GM06990 (cell line): ENCODE data around the gene MRPL42.
"Not testable (repeated sequence)": the region's sequence is repeated elsewhere in the genome, so short reads cannot be mapped to it uniquely, and the experiment has no call there.

ENCODE experiments used
- DNase-seq: peaks from one replicate; pipeline ENCODE4 v3.0.0-alpha.2; 2011; ENCODE audit not compliant: insufficient read length; ENCODE audit errors: extremely low read depth
- H3K27me3 ChIP-seq: replicated peaks from 2 replicates; pipeline ENCODE4 v1.6.0; 2011; ENCODE audit warnings: low read length; ENCODE audit not compliant: control insufficient read depth, insufficient read depth
- H3K36me3 ChIP-seq: 2 replicates; pipeline ENCODE4 v1.5.1; 2011; ENCODE audit warnings: low read length; ENCODE audit not compliant: control insufficient read depth, insufficient read depth
- H3K4me3 ChIP-seq: replicated peaks from 2 replicates; pipeline ENCODE4 v1.5.1; 2011; ENCODE audit warnings: low read depth, mild to moderate bottlenecking, control low read depth, low read length
- TF ChIP-seq, protein P1 (sequence below): IDR thresholded peaks from 2 replicates; pipeline ENCODE4 v1.5.1; 2011; ENCODE audit warnings: low read length, control low read depth, mild to moderate bottlenecking, inconsistent platforms; ENCODE audit not compliant: insufficient read depth, poor library complexity, severe bottlenecking

The MRPL42 gene

DNA sequence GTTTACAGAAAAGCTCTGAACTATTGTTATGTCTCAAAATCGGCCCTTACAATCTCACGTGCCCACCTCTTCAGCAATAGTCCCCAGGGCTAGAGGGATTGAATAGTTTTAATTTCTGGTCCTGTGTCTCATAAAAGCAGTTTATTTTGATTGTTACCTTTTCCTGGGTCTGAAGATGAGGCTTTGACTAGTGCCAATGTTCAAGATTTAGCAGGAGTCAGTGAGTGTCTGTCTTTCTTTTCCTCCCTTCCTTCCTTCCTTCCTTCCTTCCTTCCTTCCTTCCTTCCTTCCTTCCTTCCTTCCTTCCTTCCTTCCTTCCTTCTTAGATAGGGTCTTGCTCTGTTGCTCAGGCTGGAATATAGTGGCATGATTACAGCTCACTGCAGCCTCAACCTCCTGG is 80.5 kb downstream of the MRPL42 start:
- H3K4me3 ChIP-seq = no peak overlapping the region
- H3K27me3 ChIP-seq = no peaks in the 10 kb centered on the region
- no peaks in the 10 kb centered on the region for H3K36me3 ChIP-seq
- TF ChIP-seq, protein P1, sequence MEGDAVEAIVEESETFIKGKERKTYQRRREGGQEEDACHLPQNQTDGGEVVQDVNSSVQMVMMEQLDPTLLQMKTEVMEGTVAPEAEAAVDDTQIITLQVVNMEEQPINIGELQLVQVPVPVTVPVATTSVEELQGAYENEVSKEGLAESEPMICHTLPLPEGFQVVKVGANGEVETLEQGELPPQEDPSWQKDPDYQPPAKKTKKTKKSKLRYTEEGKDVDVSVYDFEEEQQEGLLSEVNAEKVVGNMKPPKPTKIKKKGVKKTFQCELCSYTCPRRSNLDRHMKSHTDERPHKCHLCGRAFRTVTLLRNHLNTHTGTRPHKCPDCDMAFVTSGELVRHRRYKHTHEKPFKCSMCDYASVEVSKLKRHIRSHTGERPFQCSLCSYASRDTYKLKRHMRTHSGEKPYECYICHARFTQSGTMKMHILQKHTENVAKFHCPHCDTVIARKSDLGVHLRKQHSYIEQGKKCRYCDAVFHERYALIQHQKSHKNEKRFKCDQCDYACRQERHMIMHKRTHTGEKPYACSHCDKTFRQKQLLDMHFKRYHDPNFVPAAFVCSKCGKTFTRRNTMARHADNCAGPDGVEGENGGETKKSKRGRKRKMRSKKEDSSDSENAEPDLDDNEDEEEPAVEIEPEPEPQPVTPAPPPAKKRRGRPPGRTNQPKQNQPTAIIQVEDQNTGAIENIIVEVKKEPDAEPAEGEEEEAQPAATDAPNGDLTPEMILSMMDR = no peak
- no peak for DNase-seq

DNA sequence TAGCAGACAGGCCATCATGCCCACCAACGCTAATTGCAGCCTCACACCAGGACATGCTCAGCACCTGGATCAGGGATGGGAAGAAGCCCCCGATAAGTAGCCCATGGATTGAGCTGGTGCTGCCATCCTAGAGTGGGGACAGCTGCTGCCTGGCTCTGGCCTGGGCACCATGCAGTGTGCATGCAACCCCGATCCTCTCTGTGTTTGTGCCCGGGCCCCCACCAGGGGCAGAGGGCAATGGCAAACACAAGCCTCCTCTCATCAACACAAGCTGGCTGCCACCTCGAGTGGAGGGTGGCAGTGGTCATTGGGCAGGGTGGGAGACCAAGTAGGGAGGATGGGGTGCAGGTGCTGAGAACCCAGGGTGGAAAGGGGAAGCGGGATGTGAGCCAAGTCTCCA is 81.9 kb downstream of the MRPL42 start:
- TF ChIP-seq, protein P1 = no peak
- H3K4me3 ChIP-seq = no peak overlapping the region
- no peaks in the 10 kb centered on the region for H3K36me3 ChIP-seq
- no peak for DNase-seq
- no peaks in the 10 kb centered on the region for H3K27me3 ChIP-seq

DNA sequence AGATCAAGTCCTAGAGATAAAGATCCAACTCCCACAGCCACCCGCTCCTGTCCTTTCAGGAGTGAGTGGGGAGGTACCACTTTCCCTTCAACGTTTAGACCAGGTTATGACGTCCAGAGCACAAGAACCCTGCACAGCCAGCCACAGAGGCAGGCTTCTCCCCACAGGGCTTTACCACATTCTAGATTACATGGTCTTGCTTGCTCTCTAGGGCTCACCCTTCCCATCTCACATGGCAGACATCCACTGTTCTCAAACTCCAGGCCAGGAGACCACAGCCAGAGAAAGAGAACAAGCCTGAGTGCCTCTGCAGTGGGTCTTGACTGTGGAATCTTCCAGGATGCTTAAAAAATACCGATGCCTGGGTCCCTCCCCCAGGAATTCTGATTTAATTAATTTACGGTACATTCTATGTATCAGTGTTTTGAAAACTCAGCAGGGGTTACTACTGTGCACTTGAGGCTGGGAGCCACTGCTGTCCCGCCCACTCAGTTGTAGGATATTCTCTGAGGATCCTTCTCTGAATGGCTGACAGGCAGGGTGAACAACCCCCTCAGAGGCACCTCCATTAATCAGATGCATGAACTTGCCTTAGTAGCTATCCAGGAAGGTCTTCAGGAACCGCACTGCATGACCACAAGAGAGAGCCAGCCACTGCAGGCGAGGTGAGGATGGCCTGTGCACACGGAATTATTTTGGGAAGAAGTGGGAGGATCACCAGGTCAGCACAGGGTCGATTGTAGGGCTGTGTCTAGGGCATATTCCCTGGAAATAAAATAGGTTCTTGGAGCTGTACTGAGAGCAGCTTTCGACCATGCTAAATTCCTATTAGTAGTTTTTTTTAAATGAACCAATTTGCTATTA is 83.7 kb downstream of the MRPL42 start:
- no peaks in the 10 kb centered on the region for H3K27me3 ChIP-seq
- DNase-seq = no peak
- TF ChIP-seq, protein P1 = no peak
- H3K36me3 ChIP-seq = no peaks in the 10 kb centered on the region
- no peak overlapping the region for H3K4me3 ChIP-seq

DNA sequence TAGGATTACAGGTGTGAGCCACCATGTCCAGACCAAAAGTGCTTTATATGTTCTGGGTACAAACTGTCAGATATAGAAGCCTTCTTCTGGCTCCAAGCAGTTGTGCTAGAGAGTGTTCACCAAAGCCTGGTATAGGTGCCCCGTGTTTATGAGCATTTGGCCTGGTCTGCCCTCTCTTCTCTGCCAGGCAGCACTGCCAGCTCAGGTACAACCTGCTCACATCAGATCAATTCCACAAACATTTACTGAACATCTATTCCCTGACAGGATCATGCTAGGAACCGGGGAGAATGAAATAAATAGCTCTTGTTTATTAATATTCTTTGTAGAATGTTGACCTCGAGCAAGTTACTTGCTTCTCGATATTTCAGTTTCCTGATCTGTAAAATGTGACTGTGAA is 85.1 kb downstream of the MRPL42 start:
- H3K36me3 ChIP-seq = no peaks in the 10 kb centered on the region
- no peak overlapping the region for H3K4me3 ChIP-seq
- no peak for DNase-seq
- TF ChIP-seq, protein P1 = no peak
- no peaks in the 10 kb centered on the region for H3K27me3 ChIP-seq

DNA sequence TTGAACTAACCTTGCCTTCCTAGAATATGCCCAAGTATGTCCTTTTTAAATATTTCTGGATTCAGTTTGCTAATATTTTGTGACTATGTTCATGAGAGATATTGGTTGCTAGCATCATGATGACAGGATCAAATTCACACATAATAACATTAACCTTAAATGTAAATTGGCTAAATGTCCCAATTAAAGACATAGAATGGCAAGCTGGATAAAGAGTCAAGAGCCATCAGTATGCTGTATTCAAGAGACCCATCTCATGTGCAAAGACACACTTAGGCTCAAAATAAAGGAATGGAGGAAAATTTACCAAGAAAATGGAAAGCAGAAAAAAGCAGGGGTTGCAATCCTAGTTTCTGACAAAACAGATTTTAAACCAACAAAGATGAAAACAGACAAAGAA is 90.6 kb downstream of the MRPL42 start:
- H3K27me3 ChIP-seq, H3K36me3 ChIP-seq, DNase-seq, H3K4me3 ChIP-seq: not testable (repeated sequence)

DNA sequence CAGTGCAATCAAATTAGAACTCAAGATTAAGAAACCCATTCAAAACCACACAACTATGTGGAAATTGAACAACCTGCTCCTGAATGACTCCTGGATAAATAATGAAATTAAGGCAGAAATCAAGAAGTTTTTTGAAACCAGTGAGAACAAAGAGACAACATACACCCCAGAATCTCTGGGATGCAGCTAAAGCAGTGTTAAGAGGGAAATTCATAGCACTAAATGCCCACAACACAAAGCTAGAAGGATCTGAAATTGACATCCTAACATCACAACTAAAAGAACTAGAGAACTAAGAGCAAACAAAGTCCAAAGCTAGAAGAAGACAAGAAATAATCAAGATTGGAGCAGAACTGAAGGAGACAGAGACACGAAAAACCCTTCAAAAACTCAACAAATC is 91.4 kb downstream of the MRPL42 start:
- H3K36me3 ChIP-seq, DNase-seq, H3K4me3 ChIP-seq, H3K27me3 ChIP-seq: not testable (repeated sequence)
